ENCODE results near the gene BCOR.

The BCOR gene

DNA sequence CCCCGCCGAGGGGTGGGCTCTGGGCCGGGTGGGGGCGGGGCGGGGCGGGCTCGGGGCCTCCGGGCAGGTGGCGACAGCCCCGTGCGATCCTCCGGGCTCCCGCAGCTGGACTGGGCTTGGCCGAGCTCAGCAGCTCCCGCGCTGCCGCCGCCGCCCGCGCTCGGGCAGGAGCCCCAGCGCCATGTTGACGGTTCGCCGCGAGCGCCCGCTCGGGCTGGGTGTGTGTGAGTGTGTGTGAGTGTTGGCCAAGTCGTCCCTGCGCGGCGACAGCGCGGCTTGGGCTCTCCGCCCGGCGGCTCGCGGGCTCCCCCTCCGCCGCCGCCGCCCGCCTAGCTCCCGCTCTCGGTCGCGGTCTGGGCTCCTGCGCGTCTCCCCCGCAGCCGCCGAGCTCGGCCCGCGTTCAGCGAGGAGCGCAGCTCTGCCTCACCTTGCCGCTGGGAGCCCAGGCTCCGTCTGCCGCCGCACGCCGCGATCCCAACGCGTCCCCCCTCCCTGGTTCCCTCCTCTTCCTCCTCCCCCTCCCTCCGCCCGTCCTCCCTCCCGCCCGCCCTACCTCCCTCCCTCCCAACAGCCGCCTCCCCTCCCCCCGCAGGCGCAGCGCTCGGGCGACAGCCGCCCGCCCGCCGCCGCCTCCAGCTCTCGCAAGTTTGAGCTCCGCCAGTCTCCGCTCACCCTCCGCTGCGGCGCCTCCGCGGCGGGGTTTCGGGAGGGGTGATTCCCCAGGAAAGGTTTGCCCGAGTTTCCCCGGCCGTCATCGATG, at the start of gene BCOR:
Gene BCOR, minus strand, starts transcription at position 455 of the 760 bp plus-strand sequence. CDS start 20,029 bp downstream, outside the sequence.
- peak; percentile 83 for DNase-seq

- no peak for DNase-seq
These were observed 49.6 kb upstream of the BCOR start for GRCh38 chrX:40147126-40147952.

GRCh38 chrX:40146262-40147125, 48.7 kb upstream of the BCOR start:
- DNase-seq = no peak

GRCh38 chrX:40145923-40146261, 48.1 kb upstream of the BCOR start:
- no peak for DNase-seq

DNA sequence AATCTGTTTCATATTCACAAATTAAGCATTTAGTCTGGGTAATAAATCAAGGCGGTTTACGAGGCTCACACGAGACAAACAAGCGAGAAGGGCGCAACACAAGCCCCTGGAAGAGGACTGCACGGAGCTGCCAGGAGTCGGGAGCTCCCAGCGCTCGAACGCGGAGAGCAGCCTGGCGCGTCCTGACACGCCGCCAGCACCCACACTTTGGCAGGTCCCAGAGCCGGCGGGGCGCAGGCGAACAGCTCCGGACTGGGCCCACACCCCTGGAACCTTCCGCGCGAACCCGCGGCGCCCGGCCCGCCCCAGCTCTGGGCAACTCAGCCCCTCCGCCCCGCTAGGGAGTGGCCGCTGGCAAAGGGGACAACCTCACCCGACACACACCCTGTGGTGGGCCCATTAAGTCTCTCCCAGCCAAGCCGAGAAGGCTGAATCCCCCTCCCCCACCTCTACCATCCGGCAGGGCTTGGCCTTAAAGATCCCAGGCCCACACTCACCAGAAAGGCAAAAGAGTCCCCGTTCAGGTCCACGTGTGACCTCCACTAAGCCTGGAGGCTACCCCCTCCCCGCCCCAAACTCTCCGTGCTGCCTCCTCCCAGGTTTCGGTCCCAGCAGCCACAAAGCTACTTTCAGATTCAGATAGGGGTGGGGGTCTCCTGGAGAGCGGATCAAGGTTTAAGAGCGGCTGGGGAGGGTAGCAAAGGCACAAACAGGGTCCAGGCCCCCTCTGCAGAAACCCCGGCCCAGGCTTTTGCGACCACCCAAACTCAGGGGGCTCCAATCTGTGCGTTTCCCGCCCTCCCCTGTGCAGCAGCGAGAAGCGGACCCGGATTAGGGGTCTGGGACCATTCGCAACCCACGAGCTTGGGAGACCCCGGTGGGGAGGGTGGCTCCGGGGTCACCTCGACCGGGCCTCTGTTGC, 47.5 kb upstream of the BCOR start:
- no peak for DNase-seq

DNA sequence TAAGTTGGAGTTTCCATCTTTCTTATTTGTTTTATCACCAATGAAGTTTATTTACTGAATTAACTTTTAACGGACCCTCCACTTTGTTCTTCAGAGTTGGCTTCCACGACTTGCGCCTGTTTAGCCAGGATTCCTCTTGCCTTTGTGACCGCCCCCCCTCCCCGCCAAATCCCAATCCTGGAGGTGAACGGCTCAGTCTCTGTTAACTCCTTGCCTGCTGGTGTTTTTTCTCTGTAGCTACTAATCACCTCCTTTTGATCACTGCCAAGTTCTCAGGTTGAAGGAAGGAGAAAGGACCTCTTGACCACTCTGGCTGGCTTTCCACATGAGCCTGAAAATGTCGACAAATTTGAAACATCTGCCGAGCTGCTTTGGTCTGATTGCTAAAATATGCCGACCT, 46.8 kb upstream of the BCOR start:
- no peak for DNase-seq

DNA sequence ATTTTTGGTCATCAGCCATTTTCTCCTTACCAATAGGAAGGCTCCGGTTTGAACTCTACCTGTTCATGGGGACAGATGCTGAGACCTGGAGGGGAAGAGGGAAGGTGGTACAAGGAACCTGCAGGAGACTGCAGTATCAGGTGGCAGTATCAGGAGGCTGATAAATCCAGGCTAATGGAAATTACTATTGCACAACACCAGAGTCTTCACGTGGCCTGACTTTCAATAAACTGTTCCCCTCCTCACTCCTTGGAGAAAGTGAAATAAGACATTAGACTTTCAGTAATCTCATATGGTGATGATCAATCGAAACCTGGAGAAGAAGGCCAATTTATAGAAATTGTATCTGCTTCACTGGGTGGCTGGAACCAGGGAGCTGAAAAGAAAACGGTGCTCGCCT, 46.2 kb upstream of the BCOR start:
- no peak for DNase-seq

GRCh38 chrX:40143001-40143400, 45.2 kb upstream of the BCOR start:
- DNase-seq = no peak

DNA sequence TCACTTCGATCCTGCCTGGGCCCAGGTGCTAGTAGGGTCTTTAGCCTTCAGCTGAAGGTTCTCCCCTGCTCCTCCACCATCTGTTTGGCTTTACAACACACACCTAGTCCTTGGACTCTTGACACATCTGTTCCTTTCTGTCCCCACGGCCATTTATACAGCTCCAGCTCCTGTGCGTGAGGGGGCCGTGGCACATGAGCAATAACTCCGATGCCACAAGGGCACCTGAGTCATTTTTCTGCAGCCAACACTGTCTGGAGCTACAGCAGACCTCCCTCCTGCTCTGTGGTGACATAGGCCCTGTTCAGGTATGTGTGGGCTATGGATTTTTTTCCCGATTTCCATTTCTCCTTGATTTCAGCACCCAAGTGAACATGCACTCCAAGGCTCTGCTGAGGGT, 44.7 kb upstream of the BCOR start:
- DNase-seq = no peak

DNA sequence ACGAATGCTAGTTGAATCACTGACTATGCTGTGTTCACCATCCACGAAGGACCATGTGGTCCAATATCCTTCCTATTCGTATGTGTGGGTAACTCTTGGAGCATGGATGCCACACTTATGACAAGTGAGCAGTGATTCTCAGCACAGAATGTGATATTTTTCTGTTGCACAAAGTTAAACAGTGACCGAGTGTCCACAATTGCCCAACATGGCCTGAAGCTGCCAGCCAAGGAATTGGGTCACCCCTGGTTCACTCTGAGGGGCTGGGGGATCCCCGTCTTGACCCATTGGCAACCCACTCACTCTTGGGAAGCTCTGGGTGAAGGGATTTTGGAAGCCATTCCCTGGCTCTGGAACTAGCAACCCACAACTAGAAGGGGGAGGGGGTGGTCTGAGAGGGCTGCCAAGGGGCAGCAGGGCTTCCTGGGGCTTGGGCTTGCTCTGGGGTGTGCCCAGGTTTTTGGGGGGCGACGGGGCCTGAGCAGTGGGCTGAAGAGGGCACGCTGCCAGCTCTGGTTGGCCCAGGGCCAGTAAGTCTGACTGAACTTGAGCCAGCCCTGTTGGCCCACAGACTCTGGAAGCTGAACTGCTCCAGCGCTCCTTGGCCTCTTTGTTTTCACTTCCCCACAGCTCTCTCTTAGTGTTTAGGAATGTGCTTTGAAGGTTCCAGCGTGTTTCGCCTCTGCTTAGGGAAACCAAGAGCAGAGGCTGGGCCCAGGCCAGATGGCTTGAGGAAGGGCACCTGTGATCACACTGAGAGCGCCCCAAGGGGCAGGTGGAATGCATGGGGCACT, 43.1 kb upstream of the BCOR start:
- DNase-seq = no peak

GRCh38 chrX:40132751-40133150, 35.0 kb upstream of the BCOR start:
- DNase-seq = no peak

- DNase-seq = no peak
These were observed 34.0 kb upstream of the BCOR start for GRCh38 chrX:40131654-40132337.

- no peak for DNase-seq
These were observed 32.4 kb upstream of the BCOR start for GRCh38 chrX:40130207-40130606.

DNA sequence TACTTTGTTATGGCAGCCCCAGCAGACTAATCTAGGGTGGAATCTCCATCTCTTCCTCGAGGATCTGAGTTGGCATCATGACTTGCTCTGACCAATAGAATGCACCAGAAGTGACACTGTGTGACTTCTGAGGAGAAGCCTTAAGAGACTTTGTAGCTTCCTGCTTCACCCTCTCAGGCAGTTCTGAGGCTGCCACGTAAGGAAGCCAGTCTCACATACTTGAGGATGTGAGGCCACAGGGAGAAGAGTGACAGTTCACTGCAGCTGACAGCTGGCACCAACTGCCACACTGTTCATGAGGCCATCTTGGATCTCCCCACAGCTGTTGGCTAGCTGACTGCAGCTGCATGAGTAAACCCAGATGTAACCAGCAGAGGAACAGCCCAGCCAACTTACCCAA, 29.3 kb upstream of the BCOR start:
- no peak for DNase-seq

DNA sequence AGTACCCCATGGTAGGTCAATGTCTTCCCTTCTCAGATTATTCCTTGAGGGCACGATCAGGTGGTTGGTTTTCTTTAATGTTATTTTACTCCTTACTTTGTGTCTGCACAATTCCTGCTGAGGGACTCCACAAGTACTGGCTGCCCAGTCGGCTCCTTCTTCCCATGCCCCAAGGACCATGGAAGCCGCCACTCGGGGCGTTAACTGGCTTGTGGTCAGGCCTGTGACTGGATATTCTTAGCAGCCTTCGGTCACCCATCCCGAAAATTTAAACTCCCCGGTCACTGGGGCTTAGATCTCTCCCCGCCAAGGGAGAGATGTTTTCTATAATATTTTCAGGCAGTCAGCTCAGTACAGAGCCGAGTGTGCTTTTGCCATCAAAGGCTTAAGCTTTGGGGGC, 24.7 kb upstream of the BCOR start:
- DNase-seq = no peak

GRCh38 chrX:40121618-40122017, 23.9 kb upstream of the BCOR start:
- DNase-seq = no peak

GRCh38 chrX:40120838-40121580, 23.3 kb upstream of the BCOR start:
- DNase-seq = no peak

GRCh38 chrX:40117715-40118285, 20.0 kb upstream of the BCOR start:
- no peak for DNase-seq

DNA sequence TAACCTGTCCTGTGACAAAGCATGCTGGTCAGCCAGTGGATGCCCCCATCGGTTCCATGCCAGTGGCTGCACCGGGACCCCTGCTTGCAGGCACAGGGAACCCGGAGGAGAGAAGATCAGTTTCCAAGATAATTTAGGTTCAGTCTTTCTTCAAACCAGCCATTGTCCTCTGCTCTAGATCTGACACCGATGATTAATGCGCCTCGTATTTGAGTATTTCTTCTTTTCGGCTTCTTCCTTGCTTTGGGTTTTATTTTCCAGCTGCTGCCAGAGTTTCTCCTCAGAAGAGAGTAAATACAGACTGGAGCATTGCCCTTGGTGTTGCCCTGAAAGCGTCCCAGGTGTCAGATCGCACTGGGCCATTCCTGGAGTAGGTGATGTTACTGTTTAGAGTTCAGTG, 19.2 kb upstream of the BCOR start:
- no peak for DNase-seq

DNA sequence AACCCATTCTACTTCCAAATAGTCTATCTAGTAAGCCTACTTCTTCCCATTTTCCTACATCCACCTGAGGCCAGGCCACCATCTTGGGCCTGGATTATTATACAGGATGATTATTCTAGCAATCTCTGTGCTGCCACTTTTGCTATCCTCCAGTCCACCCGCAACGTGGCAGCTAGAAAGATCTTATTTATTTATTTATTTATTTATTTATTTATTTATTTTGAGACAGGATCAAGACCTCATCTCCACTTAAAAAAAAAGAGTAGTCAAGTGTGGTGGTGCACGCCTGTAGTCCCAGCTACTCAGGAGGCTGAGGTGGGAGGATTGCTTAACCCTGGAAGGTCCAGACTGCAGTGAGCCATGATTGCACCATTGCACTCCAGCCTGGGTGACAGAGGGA, 15.2 kb upstream of the BCOR start:
- DNase-seq = no peak

Data from NCI-H2227 treated with DMSO at 0.1 percent for 48 hours (cell line).